CD8-positive, alpha-beta memory T cell (primary cell): ENCODE measurements around the gene RFC1. TPM values are rescaled to one million over a fixed set of nuclear protein-coding genes. Genes with fewer than 3 reads are reported as not detected.
A peak's percentile ranks its signal among the peaks of the same experiment; 100 is the strongest.

Source experiments
- CTCF ChIA-PET: fragments of 350-600 bp; sonication (Branson Sonifier 250); formaldehyde crosslinking; loops from one replicate; lab custom pipeline; 2021; ENCODE audit warnings: antibody characterized with exemption; lab: Charles Lee
- POLR2A ChIA-PET: fragments of 350-600 bp; sonication (Branson Sonifier 250); formaldehyde crosslinking; loops from one replicate; lab custom pipeline; 2021; ENCODE audit warnings: antibody characterized with exemption; lab: Charles Lee
- DNase-seq, 5 donors: peaks; one replicate each; pipeline versions ENCODE4 v3.0.0 to v3.0.0-alpha.2; 2020 to 2022; ENCODE audit warnings: mixed read lengths in 1 of 5
- H3K27ac ChIP-seq: one replicate; pipeline ENCODE4 v1.7.0; 2013; ENCODE audit warnings: low read depth, mild to moderate bottlenecking, low read length, moderate library complexity
- H3K27me3 ChIP-seq: 2 replicates; pipeline ENCODE4 v1.7.0; 2013; ENCODE audit warnings: low read length, mild to moderate bottlenecking; ENCODE audit not compliant: insufficient read depth, poor library complexity, severe bottlenecking
- H3K36me3 ChIP-seq: 2 replicates; pipeline ENCODE4 v1.7.0; 2013; ENCODE audit warnings: mild to moderate bottlenecking, low read length, moderate library complexity; ENCODE audit not compliant: insufficient read depth
- H3K4me1 ChIP-seq: 2 replicates; pipeline ENCODE4 v1.7.0; 2013; ENCODE audit warnings: mild to moderate bottlenecking, low read length, moderate library complexity; ENCODE audit not compliant: insufficient read depth
- H3K4me3 ChIP-seq: 2 replicates; pipeline ENCODE4 v1.7.0; 2013; ENCODE audit warnings: mild to moderate bottlenecking, low read length
- H3K9me3 ChIP-seq: 2 replicates; pipeline ENCODE4 v1.7.0; 2013; ENCODE audit warnings: mild to moderate bottlenecking, low read length
- H3K27ac Mint-ChIP-seq, 8 donors: one replicate each; pipeline ENCODE4 v1.8.0; 2020 to 2021; ENCODE audit warnings: mixed read lengths in 8 of 8, mild to moderate bottlenecking in 6 of 8, inconsistent platforms in 3 of 8, moderate library complexity in 3 of 8
- H3K27me3 Mint-ChIP-seq, 2 donors: one replicate each; pipeline ENCODE4 v1.8.0; 2020 to 2021; ENCODE audit warnings: mixed read lengths in 2 of 2, mild to moderate bottlenecking in 1 of 2, moderate library complexity in 1 of 2
- H3K36me3 Mint-ChIP-seq, 3 donors: one replicate each; pipeline ENCODE4 v1.8.0; 2020 to 2021; ENCODE audit warnings: mixed read lengths in 3 of 3, inconsistent platforms in 1 of 3, mild to moderate bottlenecking in 1 of 3
- H3K4me1 Mint-ChIP-seq, 3 donors: one replicate each; pipeline ENCODE4 v1.8.0; 2020 to 2021; ENCODE audit warnings: mixed read lengths in 3 of 3, inconsistent platforms in 1 of 3, mild to moderate bottlenecking in 1 of 3
- H3K4me3 Mint-ChIP-seq, 7 donors: one replicate each; pipeline ENCODE4 v1.8.0; 2020 to 2021; ENCODE audit warnings: mixed read lengths in 7 of 7, mild to moderate bottlenecking in 6 of 7, moderate library complexity in 4 of 7, inconsistent platforms in 2 of 7
- H3K9me3 Mint-ChIP-seq, 5 donors: one replicate each; pipeline ENCODE4 v1.8.0; 2020 to 2022; ENCODE audit warnings: mixed read lengths in 5 of 5, mild to moderate bottlenecking in 3 of 5, moderate library complexity in 2 of 5, inconsistent platforms in 1 of 5
- polyA plus RNA-seq: library from polyadenylated mRNA; unstranded; fragments of 300-500 nt; fragmentation: Illumina TruSeq; gene quantifications from one replicate; pipeline ENCODE4 v1.2.3, GENCODE V29; 2021
- total RNA-seq, 2 experiments: library from RNA; stranded (reverse); gene quantifications; one replicate each; pipeline ENCODE4 v1.2.3, GENCODE V29; 2021

RFC1 gene
- total and polyA plus RNA-seq, 3 experiments from 2014 or later: 45.7 to 82.9 (median 79.8) TPM

- no peak for DNase-seq
- POLR2A ChIA-PET: no interaction called here
- H3K9me3 ChIP-seq: no peaks in the 10 kb centered on the region
- no peak overlapping the region for H3K4me3 ChIP-seq
- CTCF ChIA-PET: no interaction called here
- peaks cover 14% of the 10 kb centered on the region for H3K36me3 ChIP-seq
- H3K27me3 ChIP-seq: no peaks in the 10 kb centered on the region
- Mint-ChIP-seq H3K27ac (no peak overlapping the region), H3K4me3 (no peak overlapping the region), H3K9me3 (no peaks in the 10 kb centered on the region), H3K36me3 (peaks cover 4 to 59% (median 13%) of the 10 kb centered on the region in 3 donors), H3K4me1 (peaks cover 24 to 66% (median 35%) of the 10 kb centered on the region in 3 donors), H3K27me3 (no peaks in the 10 kb centered on the region)
- no peaks in the 10 kb centered on the region for H3K4me1 ChIP-seq
- H3K27ac ChIP-seq: no peak overlapping the region
Observed at GRCh38 chr4:39341075-39341725, 25.0 kb downstream of the RFC1 start.

- Mint-ChIP-seq H3K9me3 (no peaks in the 10 kb centered on the region), H3K4me3 (no peak overlapping the region), H3K36me3 (peaks cover 4 to 51% (median 16%) of the 10 kb centered on the region in 3 donors), H3K4me1 (peaks cover 31 to 72% (median 47%) of the 10 kb centered on the region in 3 donors), H3K27me3 (no peaks in the 10 kb centered on the region), H3K27ac (no peak overlapping the region)
- Histone ChIP-seq H3K4me3 (no peak overlapping the region), H3K36me3 (peaks cover 14% of the 10 kb centered on the region), H3K9me3 (no peaks in the 10 kb centered on the region), H3K27me3 (no peaks in the 10 kb centered on the region), H3K27ac (no peak overlapping the region), H3K4me1 (no peaks in the 10 kb centered on the region)
- ChIA-PET CTCF (no interaction called here), POLR2A (no interaction called here)
- DNase-seq: no peak
Observed at GRCh38 chr4:39339968-39340367, 26.2 kb downstream of the RFC1 start.

GRCh38 chr4:39337841-39338240 is 28.3 kb downstream of the RFC1 start:
- H3K9me3 ChIP-seq: no peaks in the 10 kb centered on the region
- Mint-ChIP-seq H3K4me1 (peaks cover 32 to 79% (median 54%) of the 10 kb centered on the region in 3 donors), H3K36me3 (peaks cover 4 to 41% (median 12%) of the 10 kb centered on the region in 3 donors), H3K4me3 (no peak overlapping the region), H3K9me3 (no peaks in the 10 kb centered on the region), H3K27me3 (no peaks in the 10 kb centered on the region), H3K27ac (no peak overlapping the region)
- no peak overlapping the region for H3K4me3 ChIP-seq
- ChIA-PET POLR2A (no interaction called here), CTCF (no interaction called here)
- H3K36me3 ChIP-seq: peaks cover 14% of the 10 kb centered on the region
- no peak overlapping the region for H3K27ac ChIP-seq
- DNase-seq: no peak
- no peaks in the 10 kb centered on the region for H3K27me3 ChIP-seq
- no peaks in the 10 kb centered on the region for H3K4me1 ChIP-seq

- Histone ChIP-seq H3K27me3 (no peaks in the 10 kb centered on the region), H3K36me3 (peaks cover 1% of the 10 kb centered on the region)
- no peak overlapping the region for H3K4me3 Mint-ChIP-seq
Observed at GRCh38 chr4:39335566-39335965, 30.6 kb downstream of the RFC1 start.

GRCh38 chr4:39331191-39331590 is 35.0 kb downstream of the RFC1 start:
- H3K36me3 ChIP-seq: peaks cover 12% of the 10 kb centered on the region
- H3K27me3 ChIP-seq: no peaks in the 10 kb centered on the region
- Mint-ChIP-seq H3K4me3 (no peak overlapping the region), H3K4me1 (peaks cover 34 to 60% (median 50%) of the 10 kb centered on the region in 3 donors), H3K27ac (no peak overlapping the region), H3K27me3 (no peaks in the 10 kb centered on the region), H3K36me3 (peaks cover 4 to 21% (median 19%) of the 10 kb centered on the region in 3 donors), H3K9me3 (no peaks in the 10 kb centered on the region)
- no peak for DNase-seq
- ChIA-PET POLR2A (no interaction called here), CTCF (no interaction called here)
- H3K4me1 ChIP-seq: no peaks in the 10 kb centered on the region
- H3K4me3 ChIP-seq: no peak overlapping the region
- H3K9me3 ChIP-seq: no peaks in the 10 kb centered on the region
- no peak overlapping the region for H3K27ac ChIP-seq

More at GRCh38 chr4:39335566-39335965, 30.6 kb downstream of the RFC1 start:
- ChIA-PET CTCF (no interaction called here), POLR2A (no interaction called here)
- Mint-ChIP-seq H3K27me3 (no peaks in the 10 kb centered on the region), H3K4me1 (peaks cover 33 to 73% (median 63%) of the 10 kb centered on the region in 3 donors), H3K9me3 (no peaks in the 10 kb centered on the region), H3K36me3 (peaks cover 0 to 18% (median 9%) of the 10 kb centered on the region in 3 donors), H3K27ac (peak overlapping the region in 1 of 8 donors; percentile 26)
- no peak for DNase-seq
- H3K4me1 ChIP-seq: no peaks in the 10 kb centered on the region
- H3K27ac ChIP-seq: no peak overlapping the region
- no peak overlapping the region for H3K4me3 ChIP-seq
- no peaks in the 10 kb centered on the region for H3K9me3 ChIP-seq

- DNase-seq: no peak
- H3K4me3 Mint-ChIP-seq: no peak overlapping the region
- ChIA-PET CTCF (no interaction called here), POLR2A (no interaction called here)
- Histone ChIP-seq H3K4me3 (no peak overlapping the region), H3K9me3 (no peaks in the 10 kb centered on the region), H3K27ac (no peak overlapping the region), H3K4me1 (no peaks in the 10 kb centered on the region), H3K27me3 (no peaks in the 10 kb centered on the region), H3K36me3 (peaks cover 17% of the 10 kb centered on the region)
- peak overlapping the region in 1 of 8 donors; percentile 56 for H3K27ac Mint-ChIP-seq
- H3K27me3 Mint-ChIP-seq: no peaks in the 10 kb centered on the region
- H3K4me1 Mint-ChIP-seq: peaks cover 30 to 52% (median 41%) of the 10 kb centered on the region in 3 donors
- peaks cover 4 to 29% (median 19%) of the 10 kb centered on the region in 3 donors for H3K36me3 Mint-ChIP-seq
- H3K9me3 Mint-ChIP-seq: no peaks in the 10 kb centered on the region
Observed at GRCh38 chr4:39330353-39330752, 35.8 kb downstream of the RFC1 start.

GRCh38 chr4:39326468-39326977 is 39.6 kb downstream of the RFC1 start:
- ChIA-PET CTCF (no interaction called here), POLR2A (no interaction called here)
- DNase-seq: no peak

GRCh38 chr4:39324897-39325613 is 41.1 kb downstream of the RFC1 start:
- peak overlapping the region in 2 of 8 donors; percentile 5 to 42 for H3K27ac Mint-ChIP-seq
- H3K4me1 Mint-ChIP-seq: peaks cover 7 to 12% (median 9%) of the 10 kb centered on the region in 3 donors
- CTCF ChIA-PET: no interaction called here
- Histone ChIP-seq H3K27ac (no peak overlapping the region), H3K4me3 (no peak overlapping the region), H3K9me3 (no peaks in the 10 kb centered on the region), H3K4me1 (no peaks in the 10 kb centered on the region), H3K27me3 (no peaks in the 10 kb centered on the region), H3K36me3 (peaks cover 21% of the 10 kb centered on the region)
- H3K36me3 Mint-ChIP-seq: peaks cover 9 to 73% (median 27%) of the 10 kb centered on the region in 3 donors
- DNase-seq: no peak
- POLR2A ChIA-PET: no interaction called here
- peak overlapping the region in 1 of 7 donors; percentile 29 for H3K4me3 Mint-ChIP-seq
- H3K27me3 Mint-ChIP-seq: no peaks in the 10 kb centered on the region
- no peaks in the 10 kb centered on the region for H3K9me3 Mint-ChIP-seq

More at GRCh38 chr4:39326468-39326977, 39.6 kb downstream of the RFC1 start:
- no peaks in the 10 kb centered on the region for H3K27me3 ChIP-seq
- Mint-ChIP-seq H3K27ac (peak overlapping the region in 1 of 8 donors; percentile 17), H3K36me3 (peaks cover 9 to 61% (median 27%) of the 10 kb centered on the region in 3 donors), H3K9me3 (no peaks in the 10 kb centered on the region), H3K4me3 (no peak overlapping the region), H3K4me1 (peaks cover 17 to 22% (median 21%) of the 10 kb centered on the region in 3 donors), H3K27me3 (no peaks in the 10 kb centered on the region)
- no peaks in the 10 kb centered on the region for H3K9me3 ChIP-seq
- no peak overlapping the region for H3K27ac ChIP-seq
- H3K4me3 ChIP-seq: no peak overlapping the region
- peaks cover 17% of the 10 kb centered on the region for H3K36me3 ChIP-seq
- H3K4me1 ChIP-seq: no peaks in the 10 kb centered on the region
